GM23338 (cell line): Measurements from ENCODE around the gene RNF32. TPM values are rescaled to one million over a fixed set of nuclear protein-coding genes. Genes with fewer than 3 reads are reported as not detected.

Source experiments
- ATAC-seq: fragments of 200-7000 bp; cut with Tn5 transposase; 3 replicates; pipeline ENCODE4 v1.9.1; 2020
- DNase-seq: peaks from one replicate; pipeline ENCODE4 v3.0.0-alpha.2; 2015; ENCODE audit warnings: low spot score
- H2AFZ ChIP-seq: fragments of 200-600 bp; sonication (generic); 2 replicates; pipeline ENCODE4 v1.8.0; 2016; ENCODE audit warnings: antibody characterized with exemption, mild to moderate bottlenecking, moderate library complexity
- H3F3A ChIP-seq: fragments of 200-600 bp; sonication (generic); replicated peaks from 2 replicates; pipeline ENCODE4 v1.8.0; 2017; ENCODE audit warnings: antibody characterized with exemption, mixed run types, low read depth
- H3K27ac ChIP-seq: fragments of 200-600 bp; sonication (generic); 2 replicates; pipeline ENCODE4 v1.6.1; 2016; ENCODE audit warnings: low read depth
- H3K27me3 ChIP-seq: fragments of 200-600 bp; sonication (generic); 2 replicates; pipeline ENCODE4 v1.8.0; 2016; ENCODE audit warnings: mild to moderate bottlenecking, mixed run types, moderate library complexity; ENCODE audit not compliant: insufficient read depth
- H3K36me3 ChIP-seq: fragments of 200-600 bp; sonication (generic); 2 replicates; pipeline ENCODE4 v1.8.0; 2016; ENCODE audit warnings: mild to moderate bottlenecking; ENCODE audit not compliant: insufficient read depth
- H3K4me1 ChIP-seq: fragments of 200-600 bp; sonication (generic); 2 replicates; pipeline ENCODE4 v1.8.0; 2016; ENCODE audit warnings: mild to moderate bottlenecking, moderate library complexity; ENCODE audit not compliant: insufficient read depth
- H3K4me2 ChIP-seq: fragments of 200-600 bp; sonication (generic); 2 replicates; pipeline ENCODE4 v1.7.1; 2017; ENCODE audit warnings: mixed run types
- H3K4me3 ChIP-seq: fragments of 200-600 bp; sonication (generic); 2 replicates; pipeline ENCODE4 v1.6.1; 2016; ENCODE audit warnings: mixed run types
- H3K79me2 ChIP-seq: fragments of 200-600 bp; sonication (generic); replicated peaks from 2 replicates; pipeline ENCODE4 v1.8.0; 2017; ENCODE audit warnings: mild to moderate bottlenecking; ENCODE audit not compliant: insufficient read depth
- H3K9me2 ChIP-seq: fragments of 200-600 bp; sonication (generic); 2 replicates; pipeline ENCODE4 v1.8.0; 2017; ENCODE audit not compliant: insufficient read depth
- H4K20me1 ChIP-seq: fragments of 200-600 bp; sonication (generic); replicated peaks from 2 replicates; pipeline ENCODE4 v1.8.0; 2017; ENCODE audit warnings: mild to moderate bottlenecking; ENCODE audit not compliant: insufficient read depth
- H3K27ac Mint-ChIP-seq: 2 replicates; pipeline ENCODE4 v1.8.0; 2020; ENCODE audit warnings: inconsistent platforms, mild to moderate bottlenecking, moderate library complexity, mixed read lengths
- H3K27me3 Mint-ChIP-seq: 3 replicates; pipeline ENCODE4 v1.8.0; 2022; ENCODE audit warnings: low read depth, mild to moderate bottlenecking, moderate library complexity, mixed read lengths, inconsistent platforms; ENCODE audit not compliant: insufficient read depth, poor library complexity
- H3K36me3 Mint-ChIP-seq: 3 replicates; pipeline ENCODE4 v1.8.0; 2021; ENCODE audit warnings: low read depth, mild to moderate bottlenecking, inconsistent platforms, moderate library complexity, mixed read lengths
- H3K4me1 Mint-ChIP-seq: 3 replicates; pipeline ENCODE4 v1.8.0; 2020; ENCODE audit warnings: mild to moderate bottlenecking, inconsistent platforms, mixed read lengths
- H3K4me3 Mint-ChIP-seq: 3 replicates; pipeline ENCODE4 v1.8.0; 2021; ENCODE audit warnings: moderate library complexity, mild to moderate bottlenecking, inconsistent platforms, mixed read lengths
- H3K9me3 Mint-ChIP-seq: 3 replicates; pipeline ENCODE4 v1.8.0; 2020; ENCODE audit warnings: moderate library complexity, mild to moderate bottlenecking, inconsistent platforms, mixed read lengths
- CREB1 ChIP-seq: fragments of 250-450 bp; sonication (Bioruptor Pico); IDR thresholded peaks from 2 replicates; pipeline ENCODE4 v1.5.0; 2020; ENCODE audit warnings: low read depth, mild to moderate bottlenecking, moderate library complexity
- CTCF ChIP-seq, 2 experiments: fragments of 200-600 bp in 1 of 2; sonication (generic) in 1 of 2; conservative IDR thresholded peaks; 2 replicates each; pipeline versions ENCODE4 v1.5.1 to v1.6.1; 2016 to 2017; ENCODE audit warnings: antibody characterized with exemption in 2 of 2, low read depth in 2 of 2, mild to moderate bottlenecking in 2 of 2, moderate library complexity in 1 of 2
- ETS1 ChIP-seq: IDR thresholded peaks from 2 replicates; pipeline ENCODE4 v1.6.1; 2016; ENCODE audit warnings: antibody characterized with exemption
- EZH2 ChIP-seq: fragments of 200-600 bp; sonication (generic); IDR thresholded peaks from one replicate; pipeline ENCODE4 v1.8.0; 2017; ENCODE audit warnings: antibody characterized with exemption, mild to moderate bottlenecking, low read depth; ENCODE audit not compliant: unreplicated experiment
- EZH2phosphoT487 ChIP-seq: fragments of 200-600 bp; sonication (generic); IDR thresholded peaks from one replicate; pipeline ENCODE4 v1.8.1; 2018; ENCODE audit warnings: antibody characterized with exemption; ENCODE audit not compliant: unreplicated experiment
- JUNB ChIP-seq: IDR thresholded peaks from one replicate; pipeline ENCODE4 v1.6.1; 2016; ENCODE audit warnings: antibody characterized with exemption; ENCODE audit not compliant: unreplicated experiment
- NANOG ChIP-seq: IDR thresholded peaks from 2 replicates; pipeline ENCODE4 v1.6.1; 2016; ENCODE audit warnings: antibody characterized with exemption, borderline replicate concordance
- POLR2AphosphoS5 ChIP-seq: IDR thresholded peaks from 2 replicates; pipeline ENCODE4 v1.6.1; 2016; ENCODE audit warnings: antibody characterized with exemption, low read depth
- STAT1 ChIP-seq: IDR thresholded peaks from one replicate; pipeline ENCODE4 v1.6.1; 2016; ENCODE audit warnings: antibody characterized with exemption; ENCODE audit not compliant: unreplicated experiment
- ZNF114 ChIP-seq: fragments of 250-450 bp; sonication (Bioruptor Pico); IDR thresholded peaks from 2 replicates; pipeline ENCODE4 v1.5.0; 2020; ENCODE audit warnings: mild to moderate bottlenecking, moderate library complexity
- ZNF331 ChIP-seq: fragments of 250-450 bp; sonication (Bioruptor Pico); IDR thresholded peaks from 2 replicates; pipeline ENCODE4 v1.5.0; 2020; ENCODE audit warnings: low read depth, mild to moderate bottlenecking, moderate library complexity
- polyA plus RNA-seq: library from polyadenylated mRNA; unstranded; fragments of >200 nt; fragmentation: Nextera tagmentation; extraction: Ambion mirVana; gene quantifications from 2 replicates; pipeline ENCODE4 v1.2.1, GENCODE V29; 2016
- total RNA-seq: library from RNA; depleted of rRNA; stranded (reverse); fragments of >200 nt; shearing (Covaris generic); gene quantifications from 2 replicates; pipeline ENCODE4 v1.2.3, GENCODE V29; 2014
- TF ChIP-seq, protein P1 (sequence below): IDR thresholded peaks from one replicate; pipeline ENCODE4 v1.6.1; 2018; ENCODE audit warnings: antibody characterized with exemption; ENCODE audit not compliant: unreplicated experiment
- TF ChIP-seq, protein P2 (sequence below): fragments of 250-450 bp; sonication (Bioruptor Pico); IDR thresholded peaks from 2 replicates; pipeline ENCODE4 v1.5.0; 2020; ENCODE audit warnings: mild to moderate bottlenecking, moderate library complexity

RNF32 gene
- total and polyA plus RNA-seq, 2 experiments from 2014 or later = 0.56 to 2.0 TPM

GRCh38 chr7:156693627-156694026 lies 53.1 kb downstream of the RNF32 start:
- ATAC-seq = no peak
- peaks cover 6% of the 10 kb centered on the region for H3K36me3 ChIP-seq
- no peak for TF ChIP-seq NANOG
- TF ChIP-seq, protein P1, sequence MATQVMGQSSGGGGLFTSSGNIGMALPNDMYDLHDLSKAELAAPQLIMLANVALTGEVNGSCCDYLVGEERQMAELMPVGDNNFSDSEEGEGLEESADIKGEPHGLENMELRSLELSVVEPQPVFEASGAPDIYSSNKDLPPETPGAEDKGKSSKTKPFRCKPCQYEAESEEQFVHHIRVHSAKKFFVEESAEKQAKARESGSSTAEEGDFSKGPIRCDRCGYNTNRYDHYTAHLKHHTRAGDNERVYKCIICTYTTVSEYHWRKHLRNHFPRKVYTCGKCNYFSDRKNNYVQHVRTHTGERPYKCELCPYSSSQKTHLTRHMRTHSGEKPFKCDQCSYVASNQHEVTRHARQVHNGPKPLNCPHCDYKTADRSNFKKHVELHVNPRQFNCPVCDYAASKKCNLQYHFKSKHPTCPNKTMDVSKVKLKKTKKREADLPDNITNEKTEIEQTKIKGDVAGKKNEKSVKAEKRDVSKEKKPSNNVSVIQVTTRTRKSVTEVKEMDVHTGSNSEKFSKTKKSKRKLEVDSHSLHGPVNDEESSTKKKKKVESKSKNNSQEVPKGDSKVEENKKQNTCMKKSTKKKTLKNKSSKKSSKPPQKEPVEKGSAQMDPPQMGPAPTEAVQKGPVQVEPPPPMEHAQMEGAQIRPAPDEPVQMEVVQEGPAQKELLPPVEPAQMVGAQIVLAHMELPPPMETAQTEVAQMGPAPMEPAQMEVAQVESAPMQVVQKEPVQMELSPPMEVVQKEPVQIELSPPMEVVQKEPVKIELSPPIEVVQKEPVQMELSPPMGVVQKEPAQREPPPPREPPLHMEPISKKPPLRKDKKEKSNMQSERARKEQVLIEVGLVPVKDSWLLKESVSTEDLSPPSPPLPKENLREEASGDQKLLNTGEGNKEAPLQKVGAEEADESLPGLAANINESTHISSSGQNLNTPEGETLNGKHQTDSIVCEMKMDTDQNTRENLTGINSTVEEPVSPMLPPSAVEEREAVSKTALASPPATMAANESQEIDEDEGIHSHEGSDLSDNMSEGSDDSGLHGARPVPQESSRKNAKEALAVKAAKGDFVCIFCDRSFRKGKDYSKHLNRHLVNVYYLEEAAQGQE = no peak
- TF ChIP-seq POLR2AphosphoS5 = no peak
- TF ChIP-seq ZNF331 (CRISPR knock-in tag) = no peak
- no peak for TF ChIP-seq ETS1
- no peak for TF ChIP-seq CREB1
- TF ChIP-seq EZH2 = no peak
- no peak for TF ChIP-seq JUNB
- no peak for TF ChIP-seq CTCF (conservative IDR thresholded peaks at IDR 0.05; ENCODE audit: low read depth in 2 of 2)
- no peak for TF ChIP-seq STAT1
- TF ChIP-seq, protein P2, sequence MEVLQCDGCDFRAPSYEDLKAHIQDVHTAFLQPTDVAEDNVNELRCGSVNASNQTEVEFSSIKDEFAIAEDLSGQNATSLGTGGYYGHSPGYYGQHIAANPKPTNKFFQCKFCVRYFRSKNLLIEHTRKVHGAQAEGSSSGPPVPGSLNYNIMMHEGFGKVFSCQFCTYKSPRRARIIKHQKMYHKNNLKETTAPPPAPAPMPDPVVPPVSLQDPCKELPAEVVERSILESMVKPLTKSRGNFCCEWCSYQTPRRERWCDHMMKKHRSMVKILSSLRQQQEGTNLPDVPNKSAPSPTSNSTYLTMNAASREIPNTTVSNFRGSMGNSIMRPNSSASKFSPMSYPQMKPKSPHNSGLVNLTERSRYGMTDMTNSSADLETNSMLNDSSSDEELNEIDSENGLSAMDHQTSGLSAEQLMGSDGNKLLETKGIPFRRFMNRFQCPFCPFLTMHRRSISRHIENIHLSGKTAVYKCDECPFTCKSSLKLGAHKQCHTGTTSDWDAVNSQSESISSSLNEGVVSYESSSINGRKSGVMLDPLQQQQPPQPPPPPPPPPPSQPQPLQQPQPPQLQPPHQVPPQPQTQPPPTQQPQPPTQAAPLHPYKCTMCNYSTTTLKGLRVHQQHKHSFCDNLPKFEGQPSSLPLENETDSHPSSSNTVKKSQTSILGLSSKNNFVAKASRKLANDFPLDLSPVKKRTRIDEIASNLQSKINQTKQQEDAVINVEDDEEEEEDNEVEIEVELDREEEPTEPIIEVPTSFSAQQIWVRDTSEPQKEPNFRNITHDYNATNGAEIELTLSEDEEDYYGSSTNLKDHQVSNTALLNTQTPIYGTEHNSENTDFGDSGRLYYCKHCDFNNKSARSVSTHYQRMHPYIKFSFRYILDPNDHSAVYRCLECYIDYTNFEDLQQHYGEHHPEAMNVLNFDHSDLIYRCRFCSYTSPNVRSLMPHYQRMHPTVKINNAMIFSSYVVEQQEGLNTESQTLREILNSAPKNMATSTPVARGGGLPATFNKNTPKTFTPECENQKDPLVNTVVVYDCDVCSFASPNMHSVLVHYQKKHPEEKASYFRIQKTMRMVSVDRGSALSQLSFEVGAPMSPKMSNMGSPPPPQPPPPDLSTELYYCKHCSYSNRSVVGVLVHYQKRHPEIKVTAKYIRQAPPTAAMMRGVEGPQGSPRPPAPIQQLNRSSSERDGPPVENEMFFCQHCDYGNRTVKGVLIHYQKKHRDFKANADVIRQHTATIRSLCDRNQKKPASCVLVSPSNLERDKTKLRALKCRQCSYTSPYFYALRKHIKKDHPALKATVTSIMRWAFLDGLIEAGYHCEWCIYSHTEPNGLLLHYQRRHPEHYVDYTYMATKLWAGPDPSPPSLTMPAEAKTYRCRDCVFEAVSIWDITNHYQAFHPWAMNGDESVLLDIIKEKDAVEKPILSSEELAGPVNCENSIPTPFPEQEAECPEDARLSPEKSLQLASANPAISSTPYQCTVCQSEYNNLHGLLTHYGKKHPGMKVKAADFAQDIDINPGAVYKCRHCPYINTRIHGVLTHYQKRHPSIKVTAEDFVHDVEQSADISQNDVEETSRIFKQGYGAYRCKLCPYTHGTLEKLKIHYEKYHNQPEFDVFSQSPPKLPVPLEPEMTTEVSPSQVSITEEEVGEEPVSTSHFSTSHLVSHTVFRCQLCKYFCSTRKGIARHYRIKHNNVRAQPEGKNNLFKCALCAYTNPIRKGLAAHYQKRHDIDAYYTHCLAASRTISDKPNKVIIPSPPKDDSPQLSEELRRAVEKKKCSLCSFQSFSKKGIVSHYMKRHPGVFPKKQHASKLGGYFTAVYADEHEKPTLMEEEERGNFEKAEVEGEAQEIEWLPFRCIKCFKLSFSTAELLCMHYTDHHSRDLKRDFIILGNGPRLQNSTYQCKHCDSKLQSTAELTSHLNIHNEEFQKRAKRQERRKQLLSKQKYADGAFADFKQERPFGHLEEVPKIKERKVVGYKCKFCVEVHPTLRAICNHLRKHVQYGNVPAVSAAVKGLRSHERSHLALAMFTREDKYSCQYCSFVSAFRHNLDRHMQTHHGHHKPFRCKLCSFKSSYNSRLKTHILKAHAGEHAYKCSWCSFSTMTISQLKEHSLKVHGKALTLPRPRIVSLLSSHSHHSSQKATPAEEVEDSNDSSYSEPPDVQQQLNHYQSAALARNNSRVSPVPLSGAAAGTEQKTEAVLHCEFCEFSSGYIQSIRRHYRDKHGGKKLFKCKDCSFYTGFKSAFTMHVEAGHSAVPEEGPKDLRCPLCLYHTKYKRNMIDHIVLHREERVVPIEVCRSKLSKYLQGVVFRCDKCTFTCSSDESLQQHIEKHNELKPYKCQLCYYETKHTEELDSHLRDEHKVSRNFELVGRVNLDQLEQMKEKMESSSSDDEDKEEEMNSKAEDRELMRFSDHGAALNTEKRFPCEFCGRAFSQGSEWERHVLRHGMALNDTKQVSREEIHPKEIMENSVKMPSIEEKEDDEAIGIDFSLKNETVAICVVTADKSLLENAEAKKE (CRISPR knock-in tag) = no peak
- TF ChIP-seq ZNF114 = no peak
- TF ChIP-seq EZH2phosphoT487 = no peak
- H3K27ac Mint-ChIP-seq = no peak overlapping the region
- H4K20me1 ChIP-seq = no peaks in the 10 kb centered on the region
- H3K27me3 ChIP-seq = no peaks in the 10 kb centered on the region
- H3K36me3 Mint-ChIP-seq = peaks cover 29% of the 10 kb centered on the region
- H3F3A ChIP-seq = no peaks in the 10 kb centered on the region
- H3K9me2 ChIP-seq = no peaks in the 10 kb centered on the region
- H3K4me2 ChIP-seq = no peak overlapping the region
- H3K4me3 Mint-ChIP-seq = no peak overlapping the region
- no peaks in the 10 kb centered on the region for H3K79me2 ChIP-seq
- no peaks in the 10 kb centered on the region for H3K4me1 Mint-ChIP-seq
- no peak for DNase-seq
- no peak overlapping the region for H3K4me3 ChIP-seq
- peaks cover 29% of the 10 kb centered on the region for H3K9me3 Mint-ChIP-seq
- no peak overlapping the region for H3K27ac ChIP-seq
- peaks cover 1% of the 10 kb centered on the region for H3K27me3 Mint-ChIP-seq
- no peaks in the 10 kb centered on the region for H3K4me1 ChIP-seq
- H2AFZ ChIP-seq = no peak overlapping the region
